ENCODE data around the gene DRD3. TPM values are rescaled to one million over a fixed set of nuclear protein-coding genes. Genes with fewer than 3 reads are reported as not detected.
A peak's percentile ranks its signal among the peaks of the same experiment; 100 is the strongest.

DRD3 gene
- total RNA-seq, result not detected

- DNase-seq (ENCODE audit: low spot score), result no peak
Observed at GRCh38 chr3:114178770-114179368, at the start of gene DRD3. DRD3 (minus strand) TSS chr3:114179052; CDS start chr3:114171992, 7,060 bp downstream.

GRCh38 chr3:114227076-114227475 lies 48.2 kb upstream of the DRD3 start:
- no peak for DNase-seq (ENCODE audit: low spot score)

DNA sequence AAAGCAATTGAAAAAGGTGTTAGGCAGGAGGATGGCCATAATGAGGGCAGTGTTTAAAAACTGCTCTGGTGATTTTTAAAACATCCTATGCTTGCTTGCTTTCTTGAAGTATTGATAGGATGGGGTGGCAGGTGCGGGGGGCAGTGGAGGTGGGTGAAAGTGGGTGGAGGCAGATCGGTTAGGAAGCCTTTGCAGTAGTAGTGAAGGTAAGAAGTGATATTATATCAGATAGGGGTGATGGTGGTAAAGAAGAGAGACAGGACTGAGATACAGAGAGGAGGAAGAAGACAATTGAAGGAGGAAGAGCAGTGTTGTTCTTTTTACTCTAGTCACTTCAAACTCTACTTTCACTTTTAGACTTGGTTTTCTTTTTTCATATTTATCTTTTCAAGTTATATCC lies 47.5 kb upstream of the DRD3 start:
- DNase-seq (ENCODE audit: low spot score), result no peak

- DNase-seq (ENCODE audit: low spot score), result no peak
Observed at GRCh38 chr3:114223143-114223542, 44.3 kb upstream of the DRD3 start.

GRCh38 chr3:114221881-114222264 lies 43.0 kb upstream of the DRD3 start:
- no peak for DNase-seq (ENCODE audit: low spot score)

DNA sequence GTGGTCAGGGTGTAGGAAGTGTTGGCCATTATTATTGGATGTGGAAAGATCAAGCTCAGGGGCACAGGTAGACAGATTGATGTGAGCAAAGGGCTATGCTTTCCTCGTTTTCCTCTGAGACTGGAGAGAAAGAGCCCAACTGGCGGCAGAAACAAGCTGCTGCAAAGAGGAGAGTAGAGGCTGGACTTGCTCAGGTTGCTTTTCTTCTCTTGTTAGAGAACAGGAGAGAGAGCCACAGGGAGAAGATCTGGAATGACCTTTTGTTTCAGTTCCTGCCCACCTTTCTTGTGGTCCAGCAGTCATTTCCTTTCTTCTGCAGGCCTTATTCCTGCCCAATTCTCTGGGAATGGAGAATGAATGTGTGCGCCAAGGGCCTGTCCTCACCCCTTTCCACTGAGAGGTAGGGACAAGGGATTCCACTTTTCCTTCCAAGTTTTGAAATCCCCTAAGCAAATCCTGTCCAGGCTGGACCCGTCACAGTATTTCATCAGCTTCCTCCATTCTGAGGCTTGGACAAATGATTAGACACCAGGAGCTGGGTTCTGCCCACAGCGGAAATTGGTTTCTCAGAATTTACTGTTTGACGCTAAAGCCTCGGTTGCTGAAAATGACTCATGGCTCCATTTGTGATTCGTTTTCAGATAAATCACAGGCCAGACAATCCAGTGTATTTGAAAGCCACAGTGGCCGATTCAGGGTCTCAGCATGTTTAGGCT lies 42.5 kb upstream of the DRD3 start:
- no peak for DNase-seq (ENCODE audit: low spot score)

- DNase-seq (ENCODE audit: low spot score), result no peak
Observed at GRCh38 chr3:114219741-114220140, 40.9 kb upstream of the DRD3 start.

- DNase-seq (ENCODE audit: low spot score), result no peak
Observed at GRCh38 chr3:114218578-114219185, 39.8 kb upstream of the DRD3 start.

DNA sequence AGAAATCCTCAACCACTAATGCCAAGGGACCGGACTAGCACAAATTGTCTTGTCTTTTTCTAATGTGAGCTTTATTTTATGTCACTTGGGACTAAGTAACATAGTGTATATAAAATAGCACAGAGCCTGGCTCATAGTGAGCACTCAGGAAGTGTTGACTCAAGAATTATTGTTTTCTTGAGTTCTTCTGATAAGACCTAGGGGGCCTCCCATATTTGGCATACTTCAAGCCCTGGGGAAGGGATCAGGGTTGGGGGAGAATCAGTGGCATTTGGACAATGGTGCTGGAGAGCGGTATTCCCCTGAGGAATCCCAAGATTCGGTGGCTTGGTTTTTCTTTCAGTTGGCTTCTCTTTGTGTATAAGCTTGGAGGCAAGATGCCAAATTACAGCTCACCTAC lies 39.2 kb upstream of the DRD3 start:
- no peak for DNase-seq (ENCODE audit: low spot score)

GRCh38 chr3:114217266-114217665 lies 38.4 kb upstream of the DRD3 start:
- no peak for DNase-seq (ENCODE audit: low spot score)

GRCh38 chr3:114216186-114216970 lies 37.5 kb upstream of the DRD3 start:
- no peak for DNase-seq (ENCODE audit: low spot score)

- DNase-seq (ENCODE audit: low spot score), result no peak
Observed at GRCh38 chr3:114214542-114215341, 35.9 kb upstream of the DRD3 start.

DNA sequence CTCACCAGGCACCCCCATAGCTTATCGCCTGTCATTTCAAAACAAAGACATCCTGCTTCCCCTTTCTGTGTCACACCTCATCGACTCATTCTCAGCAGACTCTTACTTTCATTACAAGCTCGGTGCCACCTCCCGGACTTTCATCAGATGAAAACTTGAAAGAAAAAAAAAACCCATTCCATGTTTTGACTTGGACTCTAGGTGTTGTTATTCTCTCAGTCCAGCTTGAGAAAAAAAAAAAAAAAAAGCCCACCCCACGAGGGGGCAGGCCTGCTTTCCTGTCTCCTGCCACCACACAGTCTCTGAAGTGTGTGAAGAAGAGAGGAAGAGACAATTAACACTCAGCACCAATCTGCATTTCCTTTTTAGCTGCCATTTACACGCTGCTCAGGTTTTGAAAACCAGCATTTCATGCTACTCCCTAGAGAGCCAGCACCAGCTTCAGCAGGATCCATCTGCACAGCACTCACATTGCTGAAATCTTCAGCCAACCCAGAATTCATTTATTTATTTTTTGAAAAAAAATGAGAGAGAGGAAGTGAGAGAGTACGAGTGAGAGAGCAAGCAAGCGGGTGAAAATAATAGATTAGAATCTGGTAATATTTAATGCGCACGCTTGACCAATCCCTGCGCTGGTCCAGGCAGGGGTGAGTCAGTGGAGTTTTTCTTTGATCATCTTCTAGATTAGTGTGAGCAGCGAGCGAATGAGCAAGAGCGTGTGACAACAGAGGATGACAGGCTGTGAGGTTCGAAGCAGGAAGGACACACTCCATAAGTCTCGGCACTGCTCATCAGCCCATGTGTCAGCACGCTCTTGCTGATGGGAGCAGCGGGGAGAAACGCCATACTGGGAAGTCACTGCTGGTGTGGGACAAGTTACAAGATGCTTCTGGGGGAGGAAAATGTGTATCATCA lies 35.0 kb upstream of the DRD3 start:
- peak; percentile 73 for DNase-seq (ENCODE audit: low spot score)

DNA sequence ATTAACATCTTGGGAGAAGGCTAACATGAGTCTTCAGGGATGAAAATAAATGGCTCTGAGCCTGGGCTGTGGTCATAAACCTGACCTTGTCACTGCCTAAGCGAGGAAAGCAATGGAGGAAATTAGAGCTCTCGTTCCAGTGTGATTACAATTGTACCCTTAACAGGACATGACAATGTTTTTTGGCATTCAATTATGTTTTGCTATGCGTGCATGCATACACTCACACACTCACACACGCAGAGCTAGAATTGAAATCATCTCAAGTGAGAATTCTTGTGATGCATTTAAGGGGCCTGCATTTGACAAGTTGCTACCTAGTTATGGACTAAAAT lies 34.4 kb upstream of the DRD3 start:
- DNase-seq (ENCODE audit: low spot score), result no peak

DNA sequence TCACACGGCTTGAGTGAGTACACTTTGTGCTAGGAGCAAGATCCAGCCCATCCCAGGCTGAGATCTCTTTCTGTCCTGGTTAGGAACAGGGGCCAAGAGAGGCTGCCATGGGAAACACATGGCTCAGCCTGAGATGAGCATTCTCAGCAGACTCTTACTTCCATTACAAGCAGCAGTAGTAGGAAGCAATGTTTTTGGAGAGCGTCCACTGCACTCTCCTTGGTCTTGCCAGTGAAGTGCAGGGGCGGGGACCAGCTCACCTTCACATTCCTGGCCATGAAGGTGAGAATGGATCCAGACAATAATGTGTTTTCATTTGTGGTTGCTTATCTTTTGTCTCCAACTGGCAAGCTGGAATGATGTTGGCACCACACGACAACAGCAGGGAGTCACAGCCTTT lies 33.8 kb upstream of the DRD3 start:
- no peak for DNase-seq (ENCODE audit: low spot score)

GRCh38 chr3:114207768-114208167 lies 28.9 kb upstream of the DRD3 start:
- DNase-seq (ENCODE audit: low spot score), result no peak

DNA sequence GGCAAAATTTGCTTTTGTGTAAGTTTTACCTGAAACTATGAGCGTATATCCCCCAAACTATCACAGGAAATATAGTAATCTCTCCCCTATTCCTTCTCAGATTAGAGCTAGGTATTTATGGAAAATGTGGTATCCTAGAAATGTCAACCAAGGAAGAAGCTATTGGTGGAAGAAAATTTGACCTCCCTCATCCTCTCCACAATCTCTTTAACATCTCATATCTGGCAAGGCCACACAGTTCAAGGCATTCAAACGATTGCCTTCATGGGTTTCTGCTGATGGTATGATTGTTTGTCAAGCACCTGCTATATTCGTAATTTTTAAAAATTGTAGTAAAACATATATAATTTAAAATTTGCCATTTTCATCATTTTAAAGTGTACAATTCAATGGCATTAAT lies 27.5 kb upstream of the DRD3 start:
- no peak for DNase-seq (ENCODE audit: low spot score)

- DNase-seq (ENCODE audit: low spot score), result no peak
Observed at GRCh38 chr3:114205541-114205940, 26.7 kb upstream of the DRD3 start.

- no peak for DNase-seq (ENCODE audit: low spot score)
Observed at GRCh38 chr3:114194750-114195149, 15.9 kb upstream of the DRD3 start.

GRCh38 chr3:114192136-114192535 lies 13.3 kb upstream of the DRD3 start:
- no peak for DNase-seq (ENCODE audit: low spot score)

- no peak for DNase-seq (ENCODE audit: low spot score)
Observed at GRCh38 chr3:114186501-114186900, 7.6 kb upstream of the DRD3 start.

Data from ureter (tissue), 1 donor.